Measurements from ENCODE around the gene CTIF. TPM values are rescaled to one million over a fixed set of nuclear protein-coding genes. Genes with fewer than 3 reads are reported as not detected.

Gene CTIF
- polyA plus RNA-seq, 1 of the 3 experiments (the other 2 are of a cell fraction): 47.2 TPM

DNA sequence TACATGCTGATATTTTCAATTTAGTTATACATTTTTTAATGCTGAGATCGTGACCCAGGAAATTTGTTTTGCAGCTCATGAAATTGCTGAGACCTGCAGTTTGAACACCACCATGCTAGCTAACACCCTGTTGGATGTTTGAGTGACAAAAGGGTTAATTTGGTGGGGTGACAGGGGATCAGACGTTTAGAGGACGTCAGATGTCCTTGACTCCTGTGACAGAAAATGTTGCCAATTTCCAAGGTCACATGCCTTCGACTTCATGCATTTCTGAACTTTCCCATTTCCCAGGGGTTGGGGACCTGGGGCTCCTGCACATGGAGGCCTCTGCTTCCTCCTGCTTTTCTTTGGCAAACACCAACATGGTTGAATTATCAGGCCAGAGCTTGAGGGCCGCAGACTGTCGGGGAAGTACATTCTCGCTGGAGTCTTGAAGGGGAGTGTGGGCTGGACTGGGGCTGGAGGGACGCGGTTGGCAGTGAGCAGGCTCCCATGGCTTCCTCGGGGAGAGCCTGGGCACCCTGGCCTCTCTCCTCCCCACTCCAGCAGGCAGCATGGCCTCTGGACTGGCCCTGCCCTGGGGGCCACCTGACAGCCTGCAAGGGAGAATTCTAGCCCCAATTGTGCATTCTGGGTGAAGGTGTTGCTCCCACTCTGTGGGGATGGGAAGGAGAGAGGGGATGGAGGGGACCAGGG is 73.1 kb downstream of the CTIF start:
- no peaks in the 10 kb centered on the region for H3K9me3 ChIP-seq
- no peak overlapping the region for H3K27ac ChIP-seq (ENCODE audit: low read depth in 2 of 2, low read length in 1 of 2)
- peaks cover 74% of the 10 kb centered on the region for H4K20me1 ChIP-seq (ENCODE audit: insufficient read depth)
- H3K36me3 ChIP-seq (replicated peaks in 1 of 2; ENCODE audit: control insufficient read depth in 1 of 2, insufficient read depth in 2 of 2, low read length in 1 of 2): no peaks in the 10 kb centered on the region
- no peak overlapping the region for H3K4me2 ChIP-seq
- no peaks in the 10 kb centered on the region for H3F3A ChIP-seq (replicated peaks; ENCODE audit: insufficient read depth)
- no peak for TF ChIP-seq RCOR1 (IDR thresholded peaks at IDR 0.05; ENCODE audit: low read length)
- TF ChIP-seq TAF1 (IDR thresholded peaks at IDR 0.05; ENCODE audit: borderline replicate concordance, low read depth, low read length): no peak
- TF ChIP-seq, protein P1, sequence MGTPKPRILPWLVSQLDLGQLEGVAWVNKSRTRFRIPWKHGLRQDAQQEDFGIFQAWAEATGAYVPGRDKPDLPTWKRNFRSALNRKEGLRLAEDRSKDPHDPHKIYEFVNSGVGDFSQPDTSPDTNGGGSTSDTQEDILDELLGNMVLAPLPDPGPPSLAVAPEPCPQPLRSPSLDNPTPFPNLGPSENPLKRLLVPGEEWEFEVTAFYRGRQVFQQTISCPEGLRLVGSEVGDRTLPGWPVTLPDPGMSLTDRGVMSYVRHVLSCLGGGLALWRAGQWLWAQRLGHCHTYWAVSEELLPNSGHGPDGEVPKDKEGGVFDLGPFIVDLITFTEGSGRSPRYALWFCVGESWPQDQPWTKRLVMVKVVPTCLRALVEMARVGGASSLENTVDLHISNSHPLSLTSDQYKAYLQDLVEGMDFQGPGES (IDR thresholded peaks at IDR 0.05; ENCODE audit: low read depth, low read length): no peak
- TF ChIP-seq CHD2 (IDR thresholded peaks at IDR 0.05; ENCODE audit: low read length, partially characterized antibody): no peak
- no peak for TF ChIP-seq ELF1 (IDR thresholded peaks at IDR 0.05)
- TF ChIP-seq EZH2phosphoT487 (IDR thresholded peaks at IDR 0.05; ENCODE audit: borderline replicate concordance, low read depth): no peak
- no peak for TF ChIP-seq USF1 (IDR thresholded peaks at IDR 0.05; ENCODE audit: borderline replicate concordance, low read depth)
- no peak for TF ChIP-seq YY1 (IDR thresholded peaks at IDR 0.05; ENCODE audit: low read depth)
- no peak for TF ChIP-seq EP300 (IDR thresholded peaks at IDR 0.05; ENCODE audit: borderline replicate concordance in 1 of 2, low read depth in 1 of 2, low read length in 1 of 2)
- TF ChIP-seq, protein P2, sequence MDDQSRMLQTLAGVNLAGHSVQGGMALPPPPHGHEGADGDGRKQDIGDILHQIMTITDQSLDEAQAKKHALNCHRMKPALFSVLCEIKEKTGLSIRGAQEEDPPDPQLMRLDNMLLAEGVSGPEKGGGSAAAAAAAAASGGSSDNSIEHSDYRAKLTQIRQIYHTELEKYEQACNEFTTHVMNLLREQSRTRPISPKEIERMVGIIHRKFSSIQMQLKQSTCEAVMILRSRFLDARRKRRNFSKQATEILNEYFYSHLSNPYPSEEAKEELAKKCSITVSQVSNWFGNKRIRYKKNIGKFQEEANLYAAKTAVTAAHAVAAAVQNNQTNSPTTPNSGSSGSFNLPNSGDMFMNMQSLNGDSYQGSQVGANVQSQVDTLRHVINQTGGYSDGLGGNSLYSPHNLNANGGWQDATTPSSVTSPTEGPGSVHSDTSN (IDR thresholded peaks at IDR 0.05): no peak
- no peak for TF ChIP-seq NFIC (IDR thresholded peaks at IDR 0.05; ENCODE audit: borderline replicate concordance)
- TF ChIP-seq GABPA (IDR thresholded peaks at IDR 0.05; ENCODE audit: low read depth): no peak
- no peak for TF ChIP-seq FOXM1 (IDR thresholded peaks at IDR 0.05; ENCODE audit: low read depth)
- H3K9ac ChIP-seq: no peak overlapping the region
- no peaks in the 10 kb centered on the region for H3K27me3 ChIP-seq (ENCODE audit: insufficient read depth)
- no peak overlapping the region for H2AFZ ChIP-seq (ENCODE audit: low read depth)
- ChIA-PET CTCF (interaction anchor here (0.6 to 1.2 kb wide), 2 partner anchors 139 to 388 kb away, joined by 3 read pairs; no protein-coding TSS in a partner anchor), POLR2A (interaction anchor here (0.9 kb wide), 1 partner anchor 16 kb away, joined by 3 read pairs; no protein-coding TSS in a partner anchor)
- peaks cover 91% of the 10 kb centered on the region for H3K79me2 ChIP-seq (ENCODE audit: insufficient read depth)
- H3K4me3 ChIP-seq (ENCODE audit: low read depth in 2 of 2, low read length in 1 of 2): no peak overlapping the region
- DNase-seq: no peak
- H3K4me1 ChIP-seq (ENCODE audit: control insufficient read depth in 1 of 2, insufficient read depth in 2 of 2, low read depth in 1 of 2, low read length in 1 of 2): peaks cover 17 to 37% of the 10 kb centered on the region in 2 experiments; a peak in 3 of 4 replicates
- H3K9me2 ChIP-seq: no peaks in the 10 kb centered on the region
- 91% methylated on average over 9 of the region's 10 CpGs for WGBS (ENCODE audit: low lambda C conversion rate)

GRCh38 chr18:48612511-48612910 is 73.7 kb downstream of the CTIF start:
- no peaks in the 10 kb centered on the region for H3K36me3 ChIP-seq (replicated peaks in 1 of 2; ENCODE audit: control insufficient read depth in 1 of 2, insufficient read depth in 2 of 2, low read length in 1 of 2)
- peaks cover 91% of the 10 kb centered on the region for H3K79me2 ChIP-seq (ENCODE audit: insufficient read depth)
- no peaks in the 10 kb centered on the region for H3K27me3 ChIP-seq (ENCODE audit: insufficient read depth)
- no peak overlapping the region; a peak in 1 of 4 replicates for H3K27ac ChIP-seq (ENCODE audit: low read depth in 2 of 2, low read length in 1 of 2)
- POLR2A ChIA-PET: no interaction called here
- H2AFZ ChIP-seq (ENCODE audit: low read depth): no peak overlapping the region
- CTCF ChIA-PET: interaction anchor here (1.2 kb wide), 1 partner anchor 139 kb away, joined by 3 read pairs; no protein-coding TSS in a partner anchor
- H3K4me3 ChIP-seq (ENCODE audit: low read depth in 2 of 2, low read length in 1 of 2): no peak overlapping the region
- no peak for DNase-seq
- H3K9me3 ChIP-seq: no peaks in the 10 kb centered on the region
- no peaks in the 10 kb centered on the region for H3F3A ChIP-seq (replicated peaks; ENCODE audit: insufficient read depth)
- H3K9me2 ChIP-seq: no peaks in the 10 kb centered on the region
- 92% methylated on average over 5 of the region's 6 CpGs for WGBS (ENCODE audit: low lambda C conversion rate)
- H3K9ac ChIP-seq: no peak overlapping the region
- peaks cover 11 to 34% of the 10 kb centered on the region in 2 experiments; a peak in 3 of 4 replicates for H3K4me1 ChIP-seq (ENCODE audit: control insufficient read depth in 1 of 2, insufficient read depth in 2 of 2, low read depth in 1 of 2, low read length in 1 of 2)
- peaks cover 69% of the 10 kb centered on the region for H4K20me1 ChIP-seq (ENCODE audit: insufficient read depth)
- no peak overlapping the region for H3K4me2 ChIP-seq
- TF ChIP-seq GATA2 (CRISPR knock-in tag; IDR thresholded peaks at IDR 0.05) (no peak), NFIC (IDR thresholded peaks at IDR 0.05; ENCODE audit: borderline replicate concordance) (no peak), FOXM1 (IDR thresholded peaks at IDR 0.05; ENCODE audit: low read depth) (no peak), MEF2A (IDR thresholded peaks at IDR 0.05; ENCODE audit: borderline replicate concordance, low read depth) (no peak), SMC3 (IDR thresholded peaks at IDR 0.05; ENCODE audit: low read depth, low read length) (no peak)
- TF ChIP-seq, protein P3, sequence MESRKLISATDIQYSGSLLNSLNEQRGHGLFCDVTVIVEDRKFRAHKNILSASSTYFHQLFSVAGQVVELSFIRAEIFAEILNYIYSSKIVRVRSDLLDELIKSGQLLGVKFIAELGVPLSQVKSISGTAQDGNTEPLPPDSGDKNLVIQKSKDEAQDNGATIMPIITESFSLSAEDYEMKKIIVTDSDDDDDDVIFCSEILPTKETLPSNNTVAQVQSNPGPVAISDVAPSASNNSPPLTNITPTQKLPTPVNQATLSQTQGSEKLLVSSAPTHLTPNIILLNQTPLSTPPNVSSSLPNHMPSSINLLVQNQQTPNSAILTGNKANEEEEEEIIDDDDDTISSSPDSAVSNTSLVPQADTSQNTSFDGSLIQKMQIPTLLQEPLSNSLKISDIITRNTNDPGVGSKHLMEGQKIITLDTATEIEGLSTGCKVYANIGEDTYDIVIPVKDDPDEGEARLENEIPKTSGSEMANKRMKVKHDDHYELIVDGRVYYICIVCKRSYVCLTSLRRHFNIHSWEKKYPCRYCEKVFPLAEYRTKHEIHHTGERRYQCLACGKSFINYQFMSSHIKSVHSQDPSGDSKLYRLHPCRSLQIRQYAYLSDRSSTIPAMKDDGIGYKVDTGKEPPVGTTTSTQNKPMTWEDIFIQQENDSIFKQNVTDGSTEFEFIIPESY (IDR thresholded peaks at IDR 0.05; ENCODE audit: borderline replicate concordance, low read depth): no peak
- TF ChIP-seq, protein P4, sequence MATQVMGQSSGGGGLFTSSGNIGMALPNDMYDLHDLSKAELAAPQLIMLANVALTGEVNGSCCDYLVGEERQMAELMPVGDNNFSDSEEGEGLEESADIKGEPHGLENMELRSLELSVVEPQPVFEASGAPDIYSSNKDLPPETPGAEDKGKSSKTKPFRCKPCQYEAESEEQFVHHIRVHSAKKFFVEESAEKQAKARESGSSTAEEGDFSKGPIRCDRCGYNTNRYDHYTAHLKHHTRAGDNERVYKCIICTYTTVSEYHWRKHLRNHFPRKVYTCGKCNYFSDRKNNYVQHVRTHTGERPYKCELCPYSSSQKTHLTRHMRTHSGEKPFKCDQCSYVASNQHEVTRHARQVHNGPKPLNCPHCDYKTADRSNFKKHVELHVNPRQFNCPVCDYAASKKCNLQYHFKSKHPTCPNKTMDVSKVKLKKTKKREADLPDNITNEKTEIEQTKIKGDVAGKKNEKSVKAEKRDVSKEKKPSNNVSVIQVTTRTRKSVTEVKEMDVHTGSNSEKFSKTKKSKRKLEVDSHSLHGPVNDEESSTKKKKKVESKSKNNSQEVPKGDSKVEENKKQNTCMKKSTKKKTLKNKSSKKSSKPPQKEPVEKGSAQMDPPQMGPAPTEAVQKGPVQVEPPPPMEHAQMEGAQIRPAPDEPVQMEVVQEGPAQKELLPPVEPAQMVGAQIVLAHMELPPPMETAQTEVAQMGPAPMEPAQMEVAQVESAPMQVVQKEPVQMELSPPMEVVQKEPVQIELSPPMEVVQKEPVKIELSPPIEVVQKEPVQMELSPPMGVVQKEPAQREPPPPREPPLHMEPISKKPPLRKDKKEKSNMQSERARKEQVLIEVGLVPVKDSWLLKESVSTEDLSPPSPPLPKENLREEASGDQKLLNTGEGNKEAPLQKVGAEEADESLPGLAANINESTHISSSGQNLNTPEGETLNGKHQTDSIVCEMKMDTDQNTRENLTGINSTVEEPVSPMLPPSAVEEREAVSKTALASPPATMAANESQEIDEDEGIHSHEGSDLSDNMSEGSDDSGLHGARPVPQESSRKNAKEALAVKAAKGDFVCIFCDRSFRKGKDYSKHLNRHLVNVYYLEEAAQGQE (IDR thresholded peaks at IDR 0.05; ENCODE audit: low read depth, low read length): no peak

All from SK-N-SH (cell line).